A673 (cell line): ENCODE results near the gene LRSAM1. TPM values are rescaled to one million over a fixed set of nuclear protein-coding genes. Genes with fewer than 3 reads are reported as not detected.

Experiments
- BruUV-seq: library from RNA; stranded (reverse); fragments of 400-500 nt; replicated peaks from 2 replicates; lab custom pipeline; 2021; lab: Mats Ljungman, UMichigan
- CTCF ChIA-PET: fragments of 300-600 bp; sonication (Branson Sonifier 250); formaldehyde crosslinking; loops from one replicate; lab custom pipeline; 2022; ENCODE audit warnings: antibody characterized with exemption; lab: Charles Lee
- POLR2A ChIA-PET: fragments of 300-600 bp; sonication (Branson Sonifier 250); formaldehyde crosslinking; loops from one replicate; lab custom pipeline; 2022; ENCODE audit warnings: antibody characterized with exemption; ENCODE audit not compliant: low non-redundant PET; lab: Charles Lee
- DNase-seq: peaks from one replicate; pipeline ENCODE4 v3.0.0-alpha.2; 2015; ENCODE audit warnings: low spot score
- H3K27ac ChIP-seq: fragments of 200-600 bp; sonication (generic); 2 replicates; pipeline ENCODE4 v1.5.1; 2016; ENCODE audit warnings: mixed run types, low read depth, mild to moderate bottlenecking, mixed read lengths, antibody characterized with exemption, low read length; ENCODE audit not compliant: poor library complexity, severe bottlenecking
- H3K27me3 ChIP-seq: fragments of 200-600 bp; sonication (generic); replicated peaks from 2 replicates; pipeline ENCODE4 v1.6.1; 2017; ENCODE audit warnings: mixed run types, low read depth, mild to moderate bottlenecking, mixed read lengths, antibody characterized with exemption, low read length; ENCODE audit not compliant: insufficient read depth, poor library complexity
- H3K36me3 ChIP-seq: fragments of 200-600 bp; sonication (generic); 2 replicates; pipeline ENCODE4 v1.6.1; 2016; ENCODE audit warnings: mixed run types, mild to moderate bottlenecking, mixed read lengths, antibody characterized with exemption, low read length; ENCODE audit not compliant: insufficient read depth, poor library complexity, severe bottlenecking
- H3K4me1 ChIP-seq: fragments of 200-600 bp; sonication (generic); 2 replicates; pipeline ENCODE4 v1.6.1; 2017; ENCODE audit warnings: mixed run types, mild to moderate bottlenecking, mixed read lengths, antibody characterized with exemption, low read length; ENCODE audit not compliant: insufficient read depth, poor library complexity, severe bottlenecking
- H3K4me3 ChIP-seq: fragments of 200-600 bp; sonication (generic); 2 replicates; pipeline ENCODE4 v1.5.1; 2016; ENCODE audit warnings: low read depth, mixed run types, mild to moderate bottlenecking, mixed read lengths, low read length; ENCODE audit not compliant: poor library complexity, severe bottlenecking
- H3K9me3 ChIP-seq: fragments of 200-600 bp; sonication (generic); 2 replicates; pipeline ENCODE4 v1.6.1; 2016; ENCODE audit warnings: mixed run types, low read depth, mild to moderate bottlenecking, mixed read lengths, antibody characterized with exemption, low read length; ENCODE audit not compliant: poor library complexity, severe bottlenecking
- CTCF ChIP-seq: fragments of 300-800, 200-600 bp; sonication (generic); conservative IDR thresholded peaks from 2 replicates; pipeline ENCODE4 v1.5.1; 2017; ENCODE audit warnings: low read depth, mild to moderate bottlenecking, antibody characterized with exemption, low read length, moderate library complexity, mixed read lengths
- EZH2 ChIP-seq: fragments of 200-600 bp; sonication (generic); IDR thresholded peaks from 2 replicates; pipeline ENCODE4 v1.6.1; 2017; ENCODE audit warnings: borderline replicate concordance, low read depth, mild to moderate bottlenecking, mixed read lengths, antibody characterized with exemption, low read length; ENCODE audit not compliant: poor library complexity, severe bottlenecking
- intact Hi-C: fragments of 100-400 bp; cut with micrococcal nuclease; formaldehyde crosslinking; loops from one replicate; pipeline ENCODE4 v1.10.0; 2022; ENCODE audit not compliant: unreplicated experiment
- total RNA-seq: library from RNA; stranded (reverse); gene quantifications from 2 replicates; pipeline ENCODE4 v1.2.3, GENCODE V29; 2021

The LRSAM1 gene
- total RNA-seq, 1 experiment from 2014 or later, result 15.8 TPM

- peaks cover 14% of the 10 kb centered on the region for H3K36me3 ChIP-seq
- BruUV-seq, result no TSS peak
- H3K9me3 ChIP-seq, result no peaks in the 10 kb centered on the region
- H3K4me1 ChIP-seq, result peaks cover 8% of the 10 kb centered on the region
- ChIA-PET CTCF (no interaction called here), POLR2A (no interaction called here)
- H3K4me3 ChIP-seq, result no peak overlapping the region
- no peak for DNase-seq
- intact Hi-C loops, result no loop called here
- TF ChIP-seq EZH2 (no peak), CTCF (no peak)
- no peak overlapping the region for H3K27ac ChIP-seq
- H3K27me3 ChIP-seq, result no peaks in the 10 kb centered on the region
These were observed 45.7 kb downstream of the LRSAM1 start for GRCh38 chr9:127496974-127497373.

- ChIA-PET CTCF (no interaction called here), POLR2A (no interaction called here)
- H3K9me3 ChIP-seq, result no peaks in the 10 kb centered on the region
- TF ChIP-seq EZH2, result no peak
- TF ChIP-seq CTCF, result no peak
- no TSS peak for BruUV-seq
- H3K27me3 ChIP-seq, result no peaks in the 10 kb centered on the region
- intact Hi-C loops, result no loop called here
- no peak overlapping the region for H3K27ac ChIP-seq
- DNase-seq, result no peak
- no peak overlapping the region for H3K4me3 ChIP-seq
- H3K4me1 ChIP-seq, result peaks cover 8% of the 10 kb centered on the region
- peaks cover 14% of the 10 kb centered on the region for H3K36me3 ChIP-seq
These were observed 46.5 kb downstream of the LRSAM1 start for GRCh38 chr9:127497656-127498290.

GRCh38 chr9:127498298-127498697 lies 47.0 kb downstream of the LRSAM1 start:
- intact Hi-C loops, result no loop called here
- no TSS peak for BruUV-seq
- TF ChIP-seq CTCF, result no peak
- TF ChIP-seq EZH2, result no peak
- H3K4me3 ChIP-seq, result no peak overlapping the region
- H3K4me1 ChIP-seq, result peaks cover 8% of the 10 kb centered on the region
- H3K9me3 ChIP-seq, result no peaks in the 10 kb centered on the region
- ChIA-PET POLR2A (no interaction called here), CTCF (no interaction called here)
- no peak overlapping the region for H3K27ac ChIP-seq
- H3K27me3 ChIP-seq, result no peaks in the 10 kb centered on the region
- DNase-seq, result no peak
- peaks cover 17% of the 10 kb centered on the region for H3K36me3 ChIP-seq
